ENCODE measurements around the gene FAM90A1.
"Not testable (repeated sequence)": the region's sequence is repeated elsewhere in the genome, so short reads cannot be mapped to it uniquely, and the experiment has no call there.

Gene FAM90A1

GRCh38 chr12:8233300-8233855 is 6.0 kb upstream of the FAM90A1 start:
- DNase-seq: not testable (repeated sequence)

GRCh38 chr12:8231666-8232608 is 4.5 kb upstream of the FAM90A1 start:
- DNase-seq: not testable (repeated sequence)

GRCh38 chr12:8231049-8231448 is 3.6 kb upstream of the FAM90A1 start:
- DNase-seq: not testable (repeated sequence)

- not testable (repeated sequence) for DNase-seq
These were observed 2.1 kb upstream of the FAM90A1 start for GRCh38 chr12:8229486-8229885.

- DNase-seq: not testable (repeated sequence)
These were observed 1.2 kb upstream of the FAM90A1 start for GRCh38 chr12:8228607-8229006.

- not testable (repeated sequence) for DNase-seq
These were observed 287 bp upstream of the FAM90A1 start for GRCh38 chr12:8227732-8228077.

GRCh38 chr12:8226355-8226754 is 1.1 kb downstream of the FAM90A1 start:
- no peak for DNase-seq

- not testable (repeated sequence) for DNase-seq
These were observed 2.6 kb downstream of the FAM90A1 start for GRCh38 chr12:8224782-8225181.

GRCh38 chr12:8223646-8224045 is 3.8 kb downstream of the FAM90A1 start:
- not testable (repeated sequence) for DNase-seq

GRCh38 chr12:8222303-8222702 is 5.1 kb downstream of the FAM90A1 start:
- not testable (repeated sequence) for DNase-seq

- not testable (repeated sequence) for DNase-seq
These were observed 5.6 kb downstream of the FAM90A1 start for GRCh38 chr12:8221844-8222243.

GRCh38 chr12:8221375-8221774 is 6.0 kb downstream of the FAM90A1 start:
- DNase-seq: not testable (repeated sequence)

GRCh38 chr12:8218711-8219382 is 8.6 kb downstream of the FAM90A1 start:
- DNase-seq: not testable (repeated sequence)

- not testable (repeated sequence) for DNase-seq
These were observed 29.6 kb downstream of the FAM90A1 start for GRCh38 chr12:8197685-8198308.

- not testable (repeated sequence) for DNase-seq
These were observed 39.3 kb downstream of the FAM90A1 start for GRCh38 chr12:8188088-8188487.

- not testable (repeated sequence) for DNase-seq
These were observed 43.2 kb downstream of the FAM90A1 start for GRCh38 chr12:8184206-8184605.

GRCh38 chr12:8183346-8183745 is 44.1 kb downstream of the FAM90A1 start:
- not testable (repeated sequence) for DNase-seq

- DNase-seq: not testable (repeated sequence)
These were observed 44.5 kb downstream of the FAM90A1 start for GRCh38 chr12:8182923-8183322.

GRCh38 chr12:8181271-8181670 is 46.1 kb downstream of the FAM90A1 start:
- not testable (repeated sequence) for DNase-seq

- DNase-seq: peak; percentile 18
These were observed 47.3 kb downstream of the FAM90A1 start for GRCh38 chr12:8179989-8180585.

GRCh38 chr12:8172911-8173310 is 54.5 kb downstream of the FAM90A1 start:
- DNase-seq: not testable (repeated sequence)

All from NCI-H2107 (cell line).